Activated naive CD4-positive, alpha-beta T cell treated with anti-CD3 and anti-CD28 coated beads for 36 hours (primary cell): Measurements from ENCODE around the gene CCDC24. TPM values are rescaled to one million over a fixed set of nuclear protein-coding genes. Genes with fewer than 3 reads are reported as not detected.

Source experiments
- CTCF ChIA-PET: fragments of 350-600 bp; sonication (Branson Sonifier 250); formaldehyde crosslinking; loops from one replicate; lab custom pipeline; 2021; ENCODE audit warnings: antibody characterized with exemption; lab: Charles Lee
- DNase-seq: peaks from one replicate; pipeline ENCODE4 v3.0.0-alpha.2; 2020
- H3K27ac Mint-ChIP-seq: one replicate; pipeline ENCODE4 v1.8.0; 2021; ENCODE audit warnings: mild to moderate bottlenecking, mixed read lengths
- H3K27me3 Mint-ChIP-seq: one replicate; pipeline ENCODE4 v1.8.0; 2021; ENCODE audit warnings: low read depth, mixed read lengths
- H3K36me3 Mint-ChIP-seq: one replicate; pipeline ENCODE4 v1.8.0; 2021; ENCODE audit warnings: low read depth, mixed read lengths
- H3K4me1 Mint-ChIP-seq: one replicate; pipeline ENCODE4 v1.8.0; 2021; ENCODE audit warnings: low read depth, mixed read lengths
- H3K4me3 Mint-ChIP-seq: one replicate; pipeline ENCODE4 v1.8.0; 2021; ENCODE audit warnings: mild to moderate bottlenecking, moderate library complexity, mixed read lengths
- H3K9me3 Mint-ChIP-seq: one replicate; pipeline ENCODE4 v1.8.0; 2021; ENCODE audit warnings: mixed read lengths
- intact Hi-C: fragments of 100-400 bp; cut with micrococcal nuclease; formaldehyde crosslinking; loops from one replicate; pipeline ENCODE4 v1.15.1; 2023
- total RNA-seq, 2 experiments: library from RNA; stranded (reverse); gene quantifications; one replicate each; pipeline ENCODE4 v1.2.3, GENCODE V29; 2021

CCDC24 gene
- total RNA-seq, 2 experiments from 2014 or later: 0.91 to 1.6 TPM

GRCh38 chr1:44033041-44033575, 41.7 kb downstream of the CCDC24 start:
- Mint-ChIP-seq H3K27ac (no peak overlapping the region), H3K4me1 (peaks cover 26% of the 10 kb centered on the region), H3K4me3 (no peak overlapping the region), H3K27me3 (no peaks in the 10 kb centered on the region), H3K36me3 (peaks cover 5% of the 10 kb centered on the region), H3K9me3 (no peaks in the 10 kb centered on the region)
- DNase-seq: no peak
- CTCF ChIA-PET: interaction anchor here (0.7 to 4.3 kb wide), 3 partner anchors 19 to 27 kb away, joined by 3 to 82 read pairs (median 12); no protein-coding TSS in a partner anchor
- intact Hi-C loops: loop anchor here (5.0 kb wide), 1 partner anchor 639 kb away; the partner anchor contains the start of genes ARMH1 and TMEM53

DNA sequence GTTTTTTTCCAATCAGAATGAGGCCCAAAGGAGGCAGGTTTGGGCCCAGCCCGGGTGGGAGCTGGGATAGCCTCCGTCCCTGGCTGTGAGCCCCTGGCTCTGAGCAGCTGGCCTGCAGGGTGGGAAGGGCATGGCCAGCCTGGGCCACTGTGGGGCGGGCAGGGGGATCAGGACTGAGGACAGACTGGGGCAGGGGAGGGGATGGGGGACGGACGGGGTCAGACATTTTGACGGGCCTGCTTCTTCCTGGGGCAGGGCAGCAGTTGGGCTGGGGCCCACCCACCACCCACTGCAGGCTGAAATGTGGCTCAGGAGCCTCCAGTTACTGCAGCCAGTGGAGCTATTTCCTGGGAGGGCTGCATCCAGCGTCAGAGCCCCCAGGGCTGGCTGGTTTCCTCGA, 42.4 kb downstream of the CCDC24 start:
- Mint-ChIP-seq H3K27ac (no peak overlapping the region), H3K4me1 (peaks cover 22% of the 10 kb centered on the region), H3K4me3 (no peak overlapping the region), H3K36me3 (peaks cover 1% of the 10 kb centered on the region), H3K9me3 (no peaks in the 10 kb centered on the region), H3K27me3 (no peaks in the 10 kb centered on the region)
- CTCF ChIA-PET: interaction anchor here (0.7 to 4.3 kb wide), 2 partner anchors 20 to 28 kb away, joined by 3 to 82 read pairs; no protein-coding TSS in a partner anchor
- intact Hi-C loops: loop anchor here (5.0 kb wide), 1 partner anchor 639 kb away; the partner anchor contains the start of genes ARMH1 and TMEM53
- DNase-seq: no peak

DNA sequence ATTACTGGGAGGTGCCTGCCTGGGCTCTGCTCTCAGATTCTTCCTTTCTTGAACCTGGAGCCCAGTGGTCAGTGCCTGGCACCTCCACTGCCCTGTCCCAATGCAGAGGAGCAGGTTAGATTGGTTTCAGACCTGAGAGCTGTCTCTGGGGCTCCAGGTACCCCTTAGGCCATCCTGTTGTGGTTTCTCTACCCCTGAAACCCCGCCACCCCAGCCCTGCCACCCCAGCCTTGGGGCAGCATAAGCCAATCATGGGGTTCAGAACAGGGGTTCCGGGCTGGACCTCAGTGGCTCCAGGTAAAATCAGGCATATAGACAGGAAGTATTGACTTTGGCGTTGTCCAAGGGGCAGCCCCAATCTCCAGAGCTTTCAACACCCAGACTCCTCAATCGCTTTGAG, 43.0 kb downstream of the CCDC24 start:
- intact Hi-C loops: loop anchor here (5.0 kb wide), 1 partner anchor 638 kb away; the partner anchor contains the start of genes ARMH1 and TMEM53
- Mint-ChIP-seq H3K36me3 (peaks cover under 1% of the 10 kb centered on the region), H3K9me3 (no peaks in the 10 kb centered on the region), H3K4me1 (peaks cover 15% of the 10 kb centered on the region), H3K27ac (no peak overlapping the region), H3K4me3 (no peak overlapping the region), H3K27me3 (no peaks in the 10 kb centered on the region)
- DNase-seq: no peak
- CTCF ChIA-PET: interaction anchor here (0.9 to 4.4 kb wide), 4 partner anchors 9 to 100 kb away, joined by 3 to 82 read pairs (median 36); no protein-coding TSS in a partner anchor

DNA sequence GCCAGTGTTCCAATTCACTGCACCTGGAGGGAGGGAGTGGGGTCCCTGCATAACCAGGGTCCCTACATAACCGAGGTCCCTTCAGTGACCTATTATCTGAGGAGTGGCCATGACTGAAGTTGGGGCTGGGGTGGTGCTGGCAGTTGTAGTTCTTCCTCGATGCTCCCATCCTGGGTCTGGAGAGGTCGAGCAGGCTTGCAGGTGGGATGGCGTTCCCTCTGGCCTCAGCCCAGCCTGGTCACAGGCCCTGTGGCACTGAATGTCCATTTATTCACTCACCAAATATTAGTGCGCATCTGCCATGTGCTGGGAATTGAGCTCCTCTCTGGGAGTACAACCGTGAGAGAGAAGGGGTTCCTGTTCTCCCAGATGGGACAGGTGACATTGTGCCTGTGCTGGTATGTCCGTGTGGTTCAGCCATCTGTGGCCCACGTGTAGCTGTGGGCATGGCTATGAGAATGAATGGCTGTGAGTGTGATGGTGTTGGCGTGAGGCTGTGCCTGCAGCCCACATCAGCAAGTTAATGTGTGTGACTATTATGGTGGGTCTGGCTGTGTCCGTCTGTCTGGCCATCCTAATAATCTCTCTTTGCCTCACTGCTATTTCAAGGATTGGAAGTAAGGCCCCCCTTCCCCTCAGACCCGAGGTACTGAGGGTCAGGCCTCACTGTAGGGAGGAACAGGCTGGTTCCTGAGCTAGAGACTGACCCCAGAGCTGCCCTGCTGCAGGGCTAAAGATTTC, 43.7 kb downstream of the CCDC24 start:
- Mint-ChIP-seq H3K4me3 (no peak overlapping the region), H3K27ac (no peak overlapping the region), H3K9me3 (no peaks in the 10 kb centered on the region), H3K27me3 (no peaks in the 10 kb centered on the region), H3K4me1 (peaks cover 12% of the 10 kb centered on the region), H3K36me3 (no peaks in the 10 kb centered on the region)
- no peak for DNase-seq
- CTCF ChIA-PET: interaction anchor here (0.9 to 4.4 kb wide), 9 partner anchors 9 to 271 kb away, joined by 3 to 82 read pairs (median 9); no protein-coding TSS in a partner anchor
- intact Hi-C loops: loop anchor here (5.0 kb wide), 1 partner anchor 637 kb away; the partner anchor contains the start of genes ARMH1 and TMEM53

DNA sequence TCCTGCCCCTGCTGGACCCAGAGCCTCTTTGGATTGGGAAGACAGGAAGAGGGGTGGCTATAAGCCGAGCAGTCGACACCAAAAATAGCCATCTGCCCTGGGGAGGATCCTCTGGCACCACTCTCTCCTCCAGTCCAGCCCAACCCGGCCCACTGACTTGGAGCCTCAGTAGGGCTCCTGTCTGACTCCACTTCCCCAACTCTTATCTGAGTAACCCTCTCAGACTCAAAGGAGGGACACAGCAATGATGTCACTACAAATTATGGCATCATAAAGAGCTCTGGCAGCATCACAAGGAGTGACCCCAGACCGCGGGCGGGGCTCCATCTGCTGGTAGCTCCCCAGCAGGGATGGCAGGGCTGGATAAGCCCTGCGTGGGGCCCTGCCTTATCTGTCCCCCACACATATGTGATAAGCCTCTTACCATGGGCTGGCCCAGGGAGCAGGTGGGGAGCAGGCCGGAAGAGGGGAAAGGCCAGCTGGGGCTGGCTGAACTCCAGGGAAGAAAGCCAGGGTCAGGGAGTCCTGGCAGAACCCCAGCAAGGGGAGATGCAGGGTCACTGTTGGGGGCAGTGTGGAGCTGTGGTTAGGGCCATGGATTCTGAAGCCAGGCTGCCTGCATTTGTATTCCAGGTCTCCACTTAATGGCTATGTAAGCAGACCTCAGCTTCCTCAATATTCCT, 44.5 kb downstream of the CCDC24 start:
- H3K36me3 Mint-ChIP-seq: no peaks in the 10 kb centered on the region
- peaks cover 12% of the 10 kb centered on the region for H3K4me1 Mint-ChIP-seq
- no peak overlapping the region for H3K27ac Mint-ChIP-seq
- H3K9me3 Mint-ChIP-seq: no peaks in the 10 kb centered on the region
- H3K4me3 Mint-ChIP-seq: no peak overlapping the region
- intact Hi-C loops: loop anchor here (1.0 to 2.0 kb wide), 3 partner anchors 31 to 507 kb away; no protein-coding TSS in a partner anchor
- CTCF ChIA-PET: interaction anchor here (0.9 to 4.4 kb wide), 16 partner anchors 9 to 364 kb away, joined by 3 to 82 read pairs (median 4); no protein-coding TSS in a partner anchor
- no peak for DNase-seq
- no peaks in the 10 kb centered on the region for H3K27me3 Mint-ChIP-seq

DNA sequence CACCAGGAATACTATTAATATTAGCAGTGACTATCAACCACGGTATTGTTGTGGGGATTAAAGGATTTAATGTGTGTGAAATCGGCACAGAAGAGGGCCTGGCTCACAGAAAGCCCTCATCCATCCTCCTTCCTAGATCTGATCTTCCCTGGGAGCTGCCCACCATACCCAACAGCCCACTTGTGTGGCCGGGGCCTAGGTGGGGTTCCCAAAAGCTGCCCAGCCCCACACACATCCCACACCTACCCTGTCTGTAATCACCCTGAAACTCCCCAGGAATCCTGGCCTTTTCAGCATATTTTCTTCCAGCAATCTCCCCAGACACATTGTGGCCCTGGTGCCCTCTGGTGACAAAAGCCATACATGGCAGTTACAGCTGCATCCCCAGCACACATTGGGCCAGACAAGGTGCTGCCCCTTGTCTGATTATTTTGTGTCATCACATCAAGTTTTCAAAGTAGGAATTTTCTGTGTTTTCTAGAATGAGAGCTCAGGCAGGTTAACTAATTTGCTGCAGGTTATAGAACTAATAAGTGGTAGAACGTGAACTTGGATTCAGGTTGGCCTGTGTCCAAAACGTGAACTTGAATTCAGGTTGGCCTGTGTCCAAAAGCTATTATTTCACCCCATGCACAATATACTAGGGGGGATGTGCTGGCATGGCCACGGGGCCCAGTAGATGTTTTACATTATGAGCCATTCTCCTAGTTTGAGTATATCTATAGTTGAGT, 45.2 kb downstream of the CCDC24 start:
- DNase-seq: peak; percentile 88
- Mint-ChIP-seq H3K4me1 (peaks cover 8% of the 10 kb centered on the region), H3K27me3 (no peaks in the 10 kb centered on the region), H3K27ac (no peak overlapping the region), H3K36me3 (no peaks in the 10 kb centered on the region), H3K4me3 (no peak overlapping the region), H3K9me3 (no peaks in the 10 kb centered on the region)
- CTCF ChIA-PET: interaction anchor here (0.7 to 4.4 kb wide), 20 partner anchors 9 to 994 kb away, joined by 3 to 82 read pairs (median 4); no protein-coding TSS in a partner anchor
- intact Hi-C loops: loop anchor here (1.0 to 2.0 kb wide), 3 partner anchors 31 to 508 kb away; no protein-coding TSS in a partner anchor

- DNase-seq: no peak
- Mint-ChIP-seq H3K27ac (no peak overlapping the region), H3K4me3 (no peak overlapping the region), H3K4me1 (peaks cover 5% of the 10 kb centered on the region), H3K9me3 (no peaks in the 10 kb centered on the region), H3K27me3 (no peaks in the 10 kb centered on the region), H3K36me3 (no peaks in the 10 kb centered on the region)
- intact Hi-C loops: loop anchor here (2.0 kb wide), 1 partner anchor 508 kb away; no protein-coding TSS in a partner anchor
- CTCF ChIA-PET: interaction anchor here (0.7 to 4.4 kb wide), 15 partner anchors 10 to 994 kb away, joined by 3 to 82 read pairs (median 4); no protein-coding TSS in a partner anchor
Measured at GRCh38 chr1:44037154-44037553, 45.8 kb downstream of the CCDC24 start.

GRCh38 chr1:44038876-44039657, 47.7 kb downstream of the CCDC24 start:
- no peak overlapping the region for H3K27ac Mint-ChIP-seq
- CTCF ChIA-PET: interaction anchor here (0.7 to 1.2 kb wide), 3 partner anchors 9 to 254 kb away, joined by 4 to 6 read pairs (median 4); no protein-coding TSS in a partner anchor
- no peaks in the 10 kb centered on the region for H3K27me3 Mint-ChIP-seq
- intact Hi-C loops: no loop called here
- no peak overlapping the region for H3K4me3 Mint-ChIP-seq
- H3K4me1 Mint-ChIP-seq: peaks cover 4% of the 10 kb centered on the region
- DNase-seq: no peak
- H3K36me3 Mint-ChIP-seq: no peaks in the 10 kb centered on the region
- no peaks in the 10 kb centered on the region for H3K9me3 Mint-ChIP-seq

DNA sequence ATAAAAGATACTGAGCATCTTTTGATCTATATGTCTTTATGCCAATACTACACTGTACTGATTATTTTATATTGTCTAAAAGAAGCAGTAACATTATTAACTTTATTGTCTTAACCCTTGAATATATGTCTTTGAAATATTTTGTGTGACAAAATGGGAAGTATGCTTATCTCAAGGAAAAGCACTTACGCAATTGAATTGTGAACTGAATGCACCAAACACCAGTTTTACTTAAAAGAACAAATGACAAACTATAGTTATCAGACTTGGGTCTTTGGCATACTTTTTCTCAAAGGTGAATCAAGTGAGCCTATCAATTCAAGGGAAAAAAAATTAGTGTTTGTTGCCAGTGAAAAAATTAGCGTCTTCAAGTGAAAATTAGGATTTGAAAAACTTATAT, 49.0 kb downstream of the CCDC24 start:
- peaks cover 4% of the 10 kb centered on the region for H3K4me1 Mint-ChIP-seq
- peaks cover 2% of the 10 kb centered on the region for H3K27me3 Mint-ChIP-seq
- CTCF ChIA-PET: interaction anchor here (0.8 to 1.2 kb wide), 3 partner anchors 34 to 35 kb away, joined by 3 to 7 read pairs (median 6); no protein-coding TSS in a partner anchor
- H3K27ac Mint-ChIP-seq: no peak overlapping the region
- intact Hi-C loops: no loop called here
- DNase-seq: no peak
- H3K9me3 Mint-ChIP-seq: no peaks in the 10 kb centered on the region
- no peak overlapping the region for H3K4me3 Mint-ChIP-seq
- no peaks in the 10 kb centered on the region for H3K36me3 Mint-ChIP-seq

DNA sequence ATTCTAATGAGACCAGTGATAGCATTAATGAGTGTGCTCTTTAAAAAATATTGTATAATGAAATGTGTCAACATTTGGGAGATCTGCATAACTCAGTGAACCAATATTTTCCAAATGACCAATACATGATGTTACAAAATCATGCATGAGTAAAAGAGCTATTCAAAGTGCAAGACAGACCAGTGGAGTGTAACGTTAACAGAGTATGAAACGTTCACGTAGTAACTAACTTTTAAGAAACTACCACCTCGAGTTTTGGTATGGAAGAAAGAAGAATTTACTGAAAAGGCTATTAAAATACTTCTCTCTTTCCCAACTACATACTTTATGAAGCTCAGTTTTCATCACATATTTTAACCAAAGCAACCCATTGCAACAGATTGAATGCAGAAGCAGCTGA, 49.4 kb downstream of the CCDC24 start:
- Mint-ChIP-seq H3K4me3 (no peak overlapping the region), H3K27ac (no peak overlapping the region), H3K9me3 (no peaks in the 10 kb centered on the region), H3K27me3 (peaks cover 2% of the 10 kb centered on the region), H3K36me3 (no peaks in the 10 kb centered on the region), H3K4me1 (peaks cover 4% of the 10 kb centered on the region)
- CTCF ChIA-PET: interaction anchor here (0.8 to 1.2 kb wide), 3 partner anchors 35 to 106 kb away, joined by 3 to 7 read pairs (median 3); no protein-coding TSS in a partner anchor
- no peak for DNase-seq
- intact Hi-C loops: no loop called here
